ENCODE measurements around the gene ARRDC2.
A peak's percentile ranks its signal among the peaks of the same experiment; 100 is the strongest.
"Not testable (repeated sequence)": the region's sequence is repeated elsewhere in the genome, so short reads cannot be mapped to it uniquely, and the experiment has no call there.

The ARRDC2 gene

GRCh38 chr19:17985037-17985818 is 22.7 kb upstream of the ARRDC2 start:
- DNase-seq (ENCODE audit: low read depth) = no peak
- H3K4me3 ChIP-seq (ENCODE audit: low read depth, low read length) = no peak overlapping the region
- no peak for TF ChIP-seq POLR2A (IDR thresholded peaks at IDR 0.05; ENCODE audit: extremely low read depth, insufficient read length)
- no peak for TF ChIP-seq MAX (IDR thresholded peaks at IDR 0.05; ENCODE audit: low read depth, low read length)
- TF ChIP-seq MYC (IDR thresholded peaks at IDR 0.05; ENCODE audit: low read depth, low read length) = no peak
- TF ChIP-seq CTCF (IDR thresholded peaks at IDR 0.05; ENCODE audit: low read depth, low read length) = no peak

GRCh38 chr19:17986569-17986968 is 21.4 kb upstream of the ARRDC2 start:
- not testable (repeated sequence) for DNase-seq (ENCODE audit: low read depth); H3K4me3 ChIP-seq (ENCODE audit: low read depth, low read length)

GRCh38 chr19:17988161-17988560 is 19.8 kb upstream of the ARRDC2 start:
- DNase-seq (ENCODE audit: low read depth) = no peak
- TF ChIP-seq CTCF (IDR thresholded peaks at IDR 0.05; ENCODE audit: low read depth, low read length) (no peak), POLR2A (IDR thresholded peaks at IDR 0.05; ENCODE audit: extremely low read depth, insufficient read length) (no peak), MYC (IDR thresholded peaks at IDR 0.05; ENCODE audit: low read depth, low read length) (no peak), MAX (IDR thresholded peaks at IDR 0.05; ENCODE audit: low read depth, low read length) (no peak)
- H3K4me3 ChIP-seq (ENCODE audit: low read depth, low read length) = no peak overlapping the region

GRCh38 chr19:17989425-17990094 is 18.4 kb upstream of the ARRDC2 start:
- DNase-seq (ENCODE audit: low read depth) = no peak
- no peak overlapping the region for H3K4me3 ChIP-seq (ENCODE audit: low read depth, low read length)
- TF ChIP-seq CTCF (IDR thresholded peaks at IDR 0.05; ENCODE audit: low read depth, low read length) (no peak), MYC (IDR thresholded peaks at IDR 0.05; ENCODE audit: low read depth, low read length) (no peak), MAX (IDR thresholded peaks at IDR 0.05; ENCODE audit: low read depth, low read length) (no peak), POLR2A (IDR thresholded peaks at IDR 0.05; ENCODE audit: extremely low read depth, insufficient read length) (no peak)

GRCh38 chr19:17993076-17993813 is 14.7 kb upstream of the ARRDC2 start:
- DNase-seq (ENCODE audit: low read depth) = no peak
- TF ChIP-seq MYC (IDR thresholded peaks at IDR 0.05; ENCODE audit: low read depth, low read length) = no peak
- TF ChIP-seq CTCF (IDR thresholded peaks at IDR 0.05; ENCODE audit: low read depth, low read length) = no peak
- TF ChIP-seq MAX (IDR thresholded peaks at IDR 0.05; ENCODE audit: low read depth, low read length) = no peak
- H3K4me3 ChIP-seq (ENCODE audit: low read depth, low read length) = no peak overlapping the region

- TF ChIP-seq CTCF (IDR thresholded peaks at IDR 0.05; ENCODE audit: low read depth, low read length) = peak; percentile 81
- TF ChIP-seq MAX (IDR thresholded peaks at IDR 0.05; ENCODE audit: low read depth, low read length) = peak; percentile 45; the same call in 1 of the 2 replicates
- no peak for TF ChIP-seq POLR2A (IDR thresholded peaks at IDR 0.05; ENCODE audit: extremely low read depth, insufficient read length)
- DNase-seq (ENCODE audit: low read depth) = peak; percentile 80
- no peak overlapping the region for H3K4me3 ChIP-seq (ENCODE audit: low read depth, low read length)
Measured at GRCh38 chr19:17996826-17997316, 11.1 kb upstream of the ARRDC2 start.

Data from NB4 (cell line).